ENCODE results near the gene TBC1D9B.

Gene TBC1D9B

GRCh38 chr5:179819296-179820126 is 88.2 kb downstream of the TBC1D9B start:
- DNase-seq, result peak; percentile 75

GRCh38 chr5:179818746-179819295 is 88.9 kb downstream of the TBC1D9B start:
- peak; percentile 92 for DNase-seq

GRCh38 chr5:179817890-179818745 is 89.6 kb downstream of the TBC1D9B start:
- DNase-seq, result no peak

GRCh38 chr5:179817470-179817840 is 90.2 kb downstream of the TBC1D9B start:
- no peak for DNase-seq

GRCh38 chr5:179816796-179817469 is 90.8 kb downstream of the TBC1D9B start:
- peak; percentile 32 for DNase-seq

- DNase-seq, result peak; percentile 29
Observed at GRCh38 chr5:179816401-179816795, 91.3 kb downstream of the TBC1D9B start.

- no peak for DNase-seq
Observed at GRCh38 chr5:179815491-179816249, 92.0 kb downstream of the TBC1D9B start.

- DNase-seq, result no peak
Observed at GRCh38 chr5:179814090-179814489, 93.6 kb downstream of the TBC1D9B start.

GRCh38 chr5:179812997-179813607 is 94.6 kb downstream of the TBC1D9B start:
- no peak for DNase-seq

GRCh38 chr5:179812135-179812825 is 95.4 kb downstream of the TBC1D9B start:
- no peak for DNase-seq
